Neutrophil (primary cell): Measurements from ENCODE around the gene KCNQ2.

Experiments
- H3K27ac ChIP-seq: fragments of 200-600 bp; sonication (generic); 2 replicates; pipeline ENCODE4 v1.5.1; 2016; ENCODE audit warnings: mild to moderate bottlenecking, moderate library complexity
- H3K27me3 ChIP-seq: fragments of 200-600 bp; sonication (generic); 2 replicates; pipeline ENCODE4 v1.6.0; 2016; ENCODE audit warnings: mild to moderate bottlenecking
- H3K36me3 ChIP-seq: fragments of 200-600 bp; sonication (generic); 2 replicates; pipeline ENCODE4 v1.5.1; 2017
- H3K4me1 ChIP-seq, 2 experiments: fragments of 200-600 bp in 1 of 2; sonication (generic) in 1 of 2; 1 replicate in 1 of 2; 2 replicates in 1 of 2; pipeline versions ENCODE4 v1.5.1 to v1.6.1; 2013 to 2016; ENCODE audit warnings: low read depth in 1 of 2, low read length in 1 of 2, mild to moderate bottlenecking in 1 of 2, moderate library complexity in 1 of 2; ENCODE audit not compliant: control insufficient read depth in 1 of 2, insufficient read depth in 1 of 2
- H3K4me3 ChIP-seq, 2 experiments: fragments of 200-600 bp in 1 of 2; sonication (generic) in 1 of 2; 1 replicate in 1 of 2; 2 replicates in 1 of 2; pipeline ENCODE4 v1.5.1; 2013 to 2016; ENCODE audit warnings: low read depth in 1 of 2, low read length in 1 of 2, mild to moderate bottlenecking in 1 of 2, moderate library complexity in 1 of 2
- H3K9me3 ChIP-seq: fragments of 200-600 bp; sonication (generic); 2 replicates; pipeline ENCODE4 v1.5.1; 2016
- CTCF ChIP-seq: fragments of 200-600 bp; sonication (generic); IDR thresholded peaks from 2 replicates; pipeline ENCODE4 v1.5.1; 2016; ENCODE audit warnings: antibody characterized with exemption

Gene KCNQ2

DNA sequence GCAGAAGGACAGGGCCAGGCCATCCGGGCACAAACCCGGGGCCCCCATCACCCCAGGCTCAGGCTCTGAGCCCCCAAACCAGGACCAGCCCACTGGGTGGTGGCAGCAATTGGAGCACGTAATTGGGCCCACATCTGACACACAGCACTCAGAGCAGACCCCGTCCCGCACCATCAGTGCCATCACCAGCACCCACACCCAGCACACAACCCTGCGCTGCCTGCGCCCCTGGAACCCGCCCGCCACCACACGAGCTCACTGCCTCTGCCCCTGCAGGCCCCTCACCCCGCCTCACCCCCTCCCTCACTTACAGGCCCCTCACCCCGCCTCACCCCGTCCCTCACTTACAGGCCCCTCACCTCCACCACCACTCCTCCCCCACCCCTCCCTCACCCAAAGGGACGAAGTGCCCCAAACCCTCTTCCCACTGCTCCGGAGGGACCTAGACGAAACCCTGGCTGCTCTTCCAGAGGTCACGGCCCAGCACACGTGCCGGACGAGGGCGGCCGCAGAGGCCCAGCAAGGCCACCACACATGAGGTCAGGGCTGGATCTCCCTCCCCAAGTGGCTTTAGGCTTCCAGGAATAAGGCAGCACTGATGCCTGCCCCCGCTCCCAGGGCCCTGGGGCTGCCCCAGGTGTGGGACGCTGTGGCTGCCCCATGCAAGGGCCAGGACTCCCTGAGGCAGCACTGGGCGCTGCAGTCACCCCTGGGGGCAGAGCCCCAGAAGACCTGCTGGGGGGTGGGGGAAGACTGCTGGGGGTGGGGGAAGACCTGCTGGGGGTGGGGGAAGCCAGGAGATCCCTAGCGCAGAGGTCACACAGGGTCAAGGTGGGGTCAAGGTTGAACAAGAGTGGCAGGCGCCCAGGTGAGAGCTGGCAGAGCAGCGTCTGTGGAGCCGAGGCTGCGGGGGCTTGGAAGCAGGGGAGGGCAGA lies 22.4 kb downstream of the KCNQ2 start:
- Histone ChIP-seq H3K9me3 (no peaks in the 10 kb centered on the region), H3K4me1 (no peaks in the 10 kb centered on the region), H3K27me3 (peaks cover 41% of the 10 kb centered on the region), H3K36me3 (no peaks in the 10 kb centered on the region), H3K27ac (no peak overlapping the region), H3K4me3 (no peak overlapping the region)
- TF ChIP-seq CTCF: no peak

DNA sequence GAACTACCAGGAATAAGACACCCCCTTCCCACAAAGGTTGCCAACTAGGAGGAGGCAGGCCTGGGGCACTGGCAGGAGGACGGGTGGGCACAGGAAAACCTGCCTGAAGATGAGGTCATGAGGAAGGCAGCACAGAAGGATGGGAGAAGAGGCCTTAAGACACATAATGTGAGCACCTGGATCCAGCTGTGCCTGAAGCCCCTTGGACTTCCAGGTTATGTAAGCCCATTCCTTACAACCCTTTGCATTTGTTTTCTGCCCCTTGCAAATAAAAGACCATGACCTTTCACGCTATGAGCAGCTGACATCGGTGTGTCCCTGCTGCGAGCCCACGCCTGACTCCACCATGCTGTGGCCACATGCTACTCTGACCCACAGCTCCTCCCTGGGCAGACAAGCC lies 23.4 kb downstream of the KCNQ2 start:
- Histone ChIP-seq H3K27ac (no peak overlapping the region), H3K36me3 (no peaks in the 10 kb centered on the region), H3K27me3 (peaks cover 35% of the 10 kb centered on the region), H3K4me3 (no peak overlapping the region), H3K9me3 (no peaks in the 10 kb centered on the region), H3K4me1 (no peaks in the 10 kb centered on the region)
- TF ChIP-seq CTCF: no peak

GRCh38 chr20:63448031-63448430 lies 24.4 kb downstream of the KCNQ2 start:
- TF ChIP-seq CTCF: no peak
- Histone ChIP-seq H3K9me3 (no peaks in the 10 kb centered on the region), H3K27me3 (peaks cover 25% of the 10 kb centered on the region)

DNA sequence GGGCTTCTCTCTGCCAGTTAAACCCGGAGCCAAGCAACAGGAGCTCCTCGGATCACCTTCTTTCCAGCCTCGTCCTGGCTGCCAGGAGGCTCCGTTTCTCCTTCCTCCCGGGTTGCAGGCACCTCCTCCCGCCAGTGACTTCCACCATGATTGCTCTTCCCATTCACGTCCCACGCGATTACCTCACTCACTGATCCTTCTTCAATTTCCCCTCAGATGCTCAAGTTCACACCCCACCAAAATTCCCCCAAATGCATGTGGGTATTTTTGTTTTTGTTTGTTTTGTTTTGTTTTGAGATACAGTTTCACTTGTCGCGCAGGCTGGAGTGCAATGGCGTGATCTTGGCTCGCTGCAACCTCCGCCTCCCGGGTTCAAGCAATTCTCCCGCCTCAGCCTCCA lies 25.1 kb downstream of the KCNQ2 start:
- Histone ChIP-seq H3K4me1 (no peaks in the 10 kb centered on the region), H3K4me3 (no peak overlapping the region), H3K9me3 (no peaks in the 10 kb centered on the region), H3K27ac (no peak overlapping the region), H3K27me3 (peaks cover 19% of the 10 kb centered on the region), H3K36me3 (no peaks in the 10 kb centered on the region)
- TF ChIP-seq CTCF: no peak

More at GRCh38 chr20:63448031-63448430, 24.4 kb downstream of the KCNQ2 start:
- H3K4me1 ChIP-seq: no peaks in the 10 kb centered on the region
- H3K36me3 ChIP-seq: no peaks in the 10 kb centered on the region
- H3K27ac ChIP-seq: no peak overlapping the region
- no peak overlapping the region for H3K4me3 ChIP-seq

DNA sequence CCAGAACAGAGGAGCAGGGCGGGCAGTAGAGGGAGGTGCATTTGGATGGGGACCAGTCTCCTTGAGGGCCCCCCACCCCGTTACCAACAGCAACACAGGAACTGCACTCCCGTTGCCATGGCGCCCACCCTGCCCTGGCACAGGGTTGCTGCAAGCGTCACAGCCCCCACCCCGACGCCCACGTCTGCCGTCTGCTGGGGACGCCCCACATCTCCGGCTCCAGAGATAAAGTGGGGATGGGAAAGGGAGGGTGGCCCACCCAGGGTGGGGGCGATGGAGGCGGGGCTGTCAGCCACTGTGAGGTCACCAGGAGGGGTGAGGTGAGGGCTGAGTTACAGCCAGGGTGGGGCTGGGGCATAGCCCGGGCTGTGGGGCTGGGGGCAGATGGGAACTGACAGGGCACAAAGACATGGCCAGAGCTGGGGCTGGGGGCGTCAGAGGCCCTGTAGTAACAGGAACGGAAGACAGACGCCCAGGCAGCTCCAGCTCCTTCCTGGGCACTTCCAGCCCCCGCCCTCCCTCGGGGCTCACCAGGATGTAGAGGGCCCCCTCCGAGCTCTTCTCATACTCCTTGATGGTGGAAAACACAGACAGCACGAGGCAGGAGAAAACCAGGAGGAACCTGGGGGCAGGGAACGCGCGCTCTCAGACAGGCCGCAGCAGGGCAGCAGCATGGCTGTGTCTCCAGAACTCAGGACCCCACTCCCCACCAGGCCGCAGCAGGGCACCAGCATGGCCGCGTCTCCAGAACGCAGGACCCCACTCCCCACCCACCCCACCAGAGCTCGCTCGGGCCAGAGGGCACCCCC lies 26.0 kb downstream of the KCNQ2 start:
- no peak overlapping the region for H3K27ac ChIP-seq
- H3K9me3 ChIP-seq: no peaks in the 10 kb centered on the region
- no peak for TF ChIP-seq CTCF
- peaks cover 19% of the 10 kb centered on the region for H3K27me3 ChIP-seq
- H3K4me3 ChIP-seq: no peak overlapping the region
- H3K36me3 ChIP-seq: no peaks in the 10 kb centered on the region
- no peaks in the 10 kb centered on the region for H3K4me1 ChIP-seq
